ENCODE measurements around the gene OTULINL. TPM values are rescaled to one million over a fixed set of nuclear protein-coding genes. Genes with fewer than 3 reads are reported as not detected.

Gene OTULINL
- total and polyA plus RNA-seq, 2 of the 8 experiments (the other 6 are each of a cell fraction or from before 2014, with no cell fraction given), result 3.1 to 8.3 TPM

DNA sequence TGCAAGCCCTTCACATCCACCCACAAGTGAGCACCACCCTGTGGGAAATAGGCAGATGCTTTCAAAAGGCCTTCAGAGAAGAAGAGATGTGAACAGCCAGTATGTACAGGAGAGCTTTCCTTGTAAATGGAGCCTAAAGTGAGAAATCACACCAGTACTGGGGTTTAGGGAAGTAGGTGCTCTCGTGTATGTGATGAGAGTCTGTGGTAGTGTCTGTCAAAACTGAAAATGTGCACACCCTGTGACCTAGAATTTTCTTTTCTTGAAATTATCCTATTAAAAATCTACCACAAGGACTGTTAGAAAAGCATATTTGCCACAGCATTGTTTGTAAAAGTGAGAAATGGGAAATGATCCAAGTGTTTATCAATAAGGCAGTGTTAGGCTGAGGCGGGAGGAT is 16.6 kb downstream of the OTULINL start:
- H3K14ac ChIP-seq (ENCODE audit: insufficient read length), result no peak overlapping the region

More for the DNA sequence above, 16.6 kb downstream of the OTULINL start:
- H2BK12ac ChIP-seq (ENCODE audit: low read depth, low read length), result no peak overlapping the region
- no peak overlapping the region for H2BK20ac ChIP-seq (ENCODE audit: low read length)
- no peak overlapping the region for H2BK15ac ChIP-seq (ENCODE audit: low read length)
- 89% methylated on average over 2 of the region's 2 CpGs; no CpG with 5 or more reads in 1 of the 2 experiments for WGBS, 2 experiments (ENCODE audit: extremely low coverage in 1 of 2, insufficient coverage in 1 of 2, insufficient read length in 1 of 2, insufficient replicate concordance in 2 of 2, low coverage in 1 of 2, low lambda C conversion rate in 2 of 2, missing lambda C conversion rate in 1 of 2)
- H4K91ac ChIP-seq (replicated peaks; ENCODE audit: insufficient read length, low read length), result no peak overlapping the region
- no peaks in the 10 kb centered on the region for H3K36me3 ChIP-seq (ENCODE audit: control insufficient read depth in 2 of 4, insufficient read depth in 4 of 4, low read length in 3 of 4)
- H4K5ac ChIP-seq (ENCODE audit: insufficient read length, low read depth, low read length), result no peak overlapping the region
- no peak for FAIRE-seq
- ChIA-PET POLR2A (ENCODE audit: partially characterized antibody) (no interaction called here), CTCF (ENCODE audit: partially characterized antibody) (interaction anchor here (1.6 kb wide), 1 partner anchor 51 kb away, joined by 5 read pairs; no protein-coding TSS in a partner anchor)
- H2BK120ac ChIP-seq (replicated peaks; ENCODE audit: low read depth, low read length), result no peak overlapping the region
- no peak overlapping the region for H3K4ac ChIP-seq (replicated peaks; ENCODE audit: insufficient read length, low read depth, low read length)
- H4K20me1 ChIP-seq (replicated peaks in 1 of 2; ENCODE audit: control insufficient read depth in 1 of 2, insufficient read depth in 2 of 2, low read length in 2 of 2), result no peaks in the 10 kb centered on the region
- no peak overlapping the region for H3K4me2 ChIP-seq (ENCODE audit: insufficient read depth in 1 of 2, low read depth in 2 of 2, low read length in 2 of 2)
- no peak overlapping the region for H3K18ac ChIP-seq (ENCODE audit: extremely low read depth, low read length)
- no peaks in the 10 kb centered on the region for H3K79me1 ChIP-seq (ENCODE audit: low read depth, low read length)
- no peaks in the 10 kb centered on the region for H3K79me2 ChIP-seq (ENCODE audit: control insufficient read depth in 1 of 2, insufficient read depth in 2 of 2, low read length in 2 of 2)
- no peaks in the 10 kb centered on the region for H3K27me3 ChIP-seq (replicated peaks in 1 of 4; ENCODE audit: control insufficient read depth in 3 of 4, extremely low read depth in 1 of 4, insufficient read depth in 3 of 4, low read length in 3 of 4)
- no peaks in the 10 kb centered on the region for H3K9me3 ChIP-seq (ENCODE audit: insufficient read depth in 2 of 2, low read depth in 1 of 2, low read length in 1 of 2)
- H2BK5ac ChIP-seq (ENCODE audit: low read depth, low read length), result no peak overlapping the region
- H3K27ac ChIP-seq (ENCODE audit: low read depth, low read length), result no peak overlapping the region
- no peak for DNase-seq (ENCODE audit: low read depth in 1 of 2, low spot score in 2 of 2)
- no peaks in the 10 kb centered on the region; a peak in 1 of 7 replicates for H3K4me1 ChIP-seq (replicated peaks in 1 of 4; ENCODE audit: control insufficient read depth in 3 of 4, insufficient read depth in 4 of 4, low read length in 3 of 4)
- no peak overlapping the region for H3K56ac ChIP-seq (replicated peaks; ENCODE audit: insufficient read length, low read depth, low read length)
- H2AK5ac ChIP-seq (ENCODE audit: low read depth, low read length), result no peak overlapping the region
- H2AFZ ChIP-seq (ENCODE audit: low read length), result no peak overlapping the region
- no peak overlapping the region for H3K9ac ChIP-seq (replicated peaks in 1 of 4; ENCODE audit: extremely low read depth in 1 of 4, low read depth in 3 of 4, low read length in 3 of 4)
- no peak overlapping the region; the same call in 1 of the 2 replicates for H4K8ac ChIP-seq (ENCODE audit: extremely low read depth, insufficient read depth, low read length)
- no peak overlapping the region for H3K23ac ChIP-seq (ENCODE audit: insufficient read length)
- no peaks in the 10 kb centered on the region for H3K23me2 ChIP-seq (ENCODE audit: low read depth, low read length)
- H3K4me3 ChIP-seq (ENCODE audit: extremely low read depth in 1 of 4, insufficient read depth in 2 of 4, low read depth in 3 of 4, low read length in 4 of 4), result no peak overlapping the region

Data from H1 (cell line).